HG02588 (cell line): ENCODE data around the gene BEST3.

Source experiments
- ATAC-seq: cut with Tn5 transposase; IDR thresholded peaks from one replicate; pipeline ENCODE4 v1.9.1; 2021; ENCODE audit warnings: mild to moderate bottlenecking, moderate library complexity; ENCODE audit not compliant: unreplicated experiment

The BEST3 gene

DNA sequence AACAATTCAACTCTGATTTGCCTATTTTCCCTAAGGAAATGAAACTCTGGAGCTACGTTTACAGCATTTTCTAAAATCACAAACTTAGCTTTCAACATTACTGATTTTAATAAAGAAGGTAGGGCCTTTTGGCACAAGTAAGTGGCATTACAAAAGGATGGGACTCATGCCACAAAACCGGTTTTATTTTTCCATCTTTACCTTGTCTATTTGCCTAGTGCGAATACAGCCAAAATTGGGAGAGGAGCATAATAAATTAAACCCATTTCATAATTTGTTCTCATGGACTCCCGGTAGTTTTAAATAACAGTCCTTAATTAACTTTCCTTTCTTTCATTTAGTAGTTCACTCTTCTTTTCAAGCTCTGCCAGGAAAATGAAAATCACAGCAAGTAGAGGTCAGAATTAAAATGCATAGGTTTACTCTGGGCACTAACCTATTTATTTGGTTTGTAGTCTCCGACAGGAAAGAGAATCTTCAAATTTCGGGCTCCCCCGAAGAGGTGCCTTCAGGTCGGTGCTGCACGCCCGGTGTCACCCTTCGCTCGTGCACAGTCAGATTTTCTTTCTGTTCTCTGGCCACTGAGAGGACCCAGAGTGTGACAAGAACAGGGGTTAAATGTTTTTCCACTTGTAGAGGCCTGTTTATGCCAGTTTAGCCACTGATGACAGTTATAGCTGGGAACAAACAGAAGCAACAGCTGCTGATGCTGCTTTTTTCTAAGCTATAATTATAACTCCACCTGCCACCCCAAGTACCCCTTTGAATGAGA, at the start of gene BEST3:
TSS of gene BEST3 (minus strand) at position 535 of the 772 bp plus-strand sequence. CDS start 1,505 bp downstream, outside the sequence.
- no peak for ATAC-seq

DNA sequence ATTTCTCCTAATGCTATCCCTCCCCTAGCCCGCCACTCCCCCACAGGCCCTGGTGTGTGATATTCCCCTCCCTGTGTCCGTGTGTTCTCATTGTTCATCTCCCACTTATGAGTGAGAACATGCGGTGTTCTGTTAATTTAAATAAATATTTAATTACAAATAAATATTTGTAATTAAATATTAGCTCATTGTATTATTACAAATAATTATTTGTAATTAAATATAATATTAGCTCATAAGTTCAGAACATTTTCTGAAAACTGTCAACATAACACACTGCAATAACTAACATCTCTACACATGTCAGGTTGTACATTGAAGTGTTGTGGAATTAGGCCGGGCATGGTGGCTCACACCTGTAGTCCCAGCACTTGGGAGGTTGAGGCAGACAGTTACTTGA, 45.0 kb upstream of the BEST3 start:
- ATAC-seq: no peak

DNA sequence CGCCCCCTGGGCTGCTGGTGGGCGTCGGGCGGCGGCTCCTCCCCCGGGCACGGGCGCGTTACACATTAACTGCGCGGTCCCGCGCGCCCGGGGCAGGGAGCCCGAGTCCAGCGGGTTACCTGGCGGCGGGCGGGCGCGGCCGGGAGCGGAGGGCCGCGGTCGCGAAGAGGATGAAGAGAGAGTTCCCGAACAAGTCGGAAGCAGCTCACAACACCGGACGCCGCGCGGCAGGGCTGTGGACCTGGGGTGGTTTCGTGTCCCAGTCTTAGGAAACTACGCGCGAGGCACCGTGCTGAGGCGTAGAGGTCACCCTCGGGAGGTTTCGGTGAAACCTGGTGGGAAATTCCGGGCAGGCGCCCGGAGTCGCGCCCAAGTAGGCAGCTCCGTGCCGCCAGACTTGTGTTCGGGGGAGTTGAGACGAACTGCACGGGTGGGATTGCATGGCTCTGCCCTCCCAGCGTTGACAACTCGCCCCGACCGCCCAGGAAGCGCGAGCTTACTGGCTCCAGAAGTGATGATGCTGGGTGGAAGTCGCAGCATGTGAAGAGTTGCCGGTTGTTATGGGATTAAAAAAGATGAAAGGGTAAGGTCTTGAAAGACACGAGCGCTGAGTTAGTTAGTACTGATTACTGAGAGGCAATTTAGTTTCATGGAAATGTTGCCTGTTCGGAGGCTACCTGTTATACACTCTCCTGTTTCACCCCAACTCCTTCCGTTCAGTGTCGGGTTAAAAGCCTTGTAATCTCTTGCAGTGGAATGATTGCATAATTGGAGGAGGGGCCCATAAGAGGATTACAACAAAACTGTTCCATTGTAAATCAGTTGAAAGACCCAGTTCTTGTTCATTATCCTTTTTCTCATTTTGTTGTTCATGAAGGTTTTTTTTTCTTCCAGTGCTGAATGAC, 40.4 kb upstream of the BEST3 start:
- ATAC-seq: peak; percentile 35

DNA sequence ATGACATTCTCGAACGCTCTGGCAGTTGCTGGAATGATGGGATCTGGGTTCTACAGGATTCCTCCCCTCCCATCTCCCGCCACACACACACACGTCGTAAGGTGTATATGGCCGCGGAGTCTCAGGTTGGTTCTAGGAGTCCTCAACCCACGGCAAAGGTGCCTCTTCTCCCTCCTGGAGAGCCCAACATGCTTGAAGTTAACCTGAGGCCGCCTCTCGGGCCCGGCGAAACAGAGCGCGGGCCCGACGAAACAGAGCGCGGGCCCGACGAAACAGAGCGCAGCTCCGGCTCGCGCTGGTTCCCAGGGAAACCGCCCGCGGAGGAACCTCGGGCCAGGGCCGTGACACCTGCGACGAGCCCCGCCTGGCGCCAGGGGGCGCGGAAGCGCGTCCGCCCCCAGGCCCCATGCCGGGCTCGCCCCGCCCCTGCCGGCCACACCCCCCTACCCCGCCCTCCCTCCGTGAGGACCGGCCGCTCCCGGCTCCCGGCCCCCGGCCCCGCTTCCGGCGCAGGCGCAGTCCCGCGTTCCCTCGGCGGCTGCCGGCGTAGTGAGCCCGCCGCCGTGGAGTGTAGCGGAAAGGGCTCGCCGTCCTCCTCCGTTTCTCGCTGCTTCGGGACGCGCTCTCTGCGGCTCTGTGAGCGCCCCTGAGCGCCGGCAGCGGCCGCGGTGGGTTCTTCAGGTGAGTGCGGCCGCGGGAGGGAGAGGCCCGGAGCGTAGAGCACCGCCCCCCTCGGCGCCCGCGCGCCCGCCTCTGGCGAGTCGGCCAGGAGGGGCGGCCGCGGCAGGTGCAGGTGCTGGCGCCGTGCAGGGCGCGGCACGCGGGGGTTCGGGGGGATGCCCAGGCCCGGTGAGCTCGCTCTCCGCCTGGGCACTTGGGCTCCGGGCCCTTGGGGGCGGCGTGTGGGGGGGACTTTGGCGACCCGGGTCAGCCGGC, 39.5 kb upstream of the BEST3 start, which contains the start of gene RAB3IP:
TSS of gene RAB3IP (plus strand) at position 510 of the 936 bp plus-strand sequence. CDS start 16,549 bp downstream, outside the sequence.
- ATAC-seq: peak; percentile 83

DNA sequence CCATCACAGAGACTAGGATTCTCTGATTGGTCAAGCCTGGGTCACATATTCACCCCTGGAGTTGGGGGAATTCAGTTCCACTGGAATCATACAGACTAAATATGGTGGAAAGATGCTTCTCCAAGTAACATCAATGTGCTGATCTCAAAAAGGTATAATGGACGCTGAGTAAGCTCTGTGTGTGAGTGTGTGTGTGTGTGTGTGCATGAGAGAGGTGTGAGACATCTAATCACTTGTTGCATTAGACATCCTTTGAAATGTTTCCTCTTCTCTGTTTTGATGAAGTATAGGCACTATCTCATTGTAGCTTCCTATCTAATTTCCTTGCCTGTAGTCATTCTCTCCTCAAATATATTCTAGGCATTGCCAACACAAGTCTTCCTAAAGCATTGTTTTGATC, 34.5 kb upstream of the BEST3 start:
- no peak for ATAC-seq

DNA sequence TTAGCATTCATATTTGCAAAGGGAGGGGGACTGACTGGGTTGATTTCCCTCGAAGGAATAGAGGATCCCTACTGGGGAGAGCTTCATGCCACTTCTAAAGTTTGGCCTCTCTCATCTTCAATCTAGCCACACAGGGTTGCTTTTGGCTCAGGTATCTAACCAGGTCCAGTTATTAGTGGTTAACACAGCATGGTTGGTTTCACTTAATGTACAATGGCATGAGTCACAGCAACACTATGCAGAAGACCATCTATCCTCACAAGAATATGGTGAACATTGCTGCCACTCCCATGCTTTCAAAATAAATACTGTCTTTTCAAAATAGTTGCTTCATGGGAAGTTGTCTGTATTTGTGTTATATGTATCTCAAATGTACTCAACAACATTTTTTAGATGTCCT, 33.0 kb upstream of the BEST3 start:
- no peak for ATAC-seq

DNA sequence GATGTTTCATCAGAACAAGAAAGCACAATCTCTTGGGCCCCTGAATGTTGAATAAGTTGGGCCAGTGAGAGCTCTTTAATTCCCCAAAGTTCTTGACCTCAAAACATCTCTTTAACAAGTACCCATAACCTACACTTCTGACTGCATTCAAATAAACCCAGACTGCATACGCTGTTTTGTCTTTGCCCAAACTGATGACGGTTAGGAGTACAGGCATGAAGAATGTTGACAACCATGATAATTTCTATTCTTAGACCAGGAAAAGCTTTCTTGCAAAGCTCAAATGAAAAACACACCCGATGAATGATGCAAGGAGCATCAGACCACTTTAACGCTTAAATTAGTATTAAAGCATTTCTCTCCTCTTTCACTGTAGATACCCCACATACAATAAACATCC, 27.8 kb upstream of the BEST3 start:
- no peak for ATAC-seq

DNA sequence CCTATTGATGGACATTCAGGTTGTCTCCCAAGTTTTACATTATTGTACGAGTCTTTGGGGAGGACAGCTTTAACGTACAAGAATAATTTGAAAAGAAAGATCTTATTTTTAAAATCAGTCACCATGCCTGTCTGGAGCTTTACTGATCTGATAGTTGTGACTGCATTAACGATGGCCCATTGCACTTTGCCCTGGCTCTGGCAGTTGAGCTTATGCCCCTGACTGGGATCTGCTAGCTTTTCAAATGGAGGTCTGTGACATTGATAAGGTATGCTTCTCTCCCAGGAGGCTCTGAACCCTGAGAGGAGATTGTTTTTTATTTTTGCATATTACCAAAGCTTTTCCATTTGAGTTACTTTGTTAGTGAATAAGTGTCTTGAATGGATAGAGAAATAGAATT, 21.6 kb upstream of the BEST3 start:
- ATAC-seq: no peak

DNA sequence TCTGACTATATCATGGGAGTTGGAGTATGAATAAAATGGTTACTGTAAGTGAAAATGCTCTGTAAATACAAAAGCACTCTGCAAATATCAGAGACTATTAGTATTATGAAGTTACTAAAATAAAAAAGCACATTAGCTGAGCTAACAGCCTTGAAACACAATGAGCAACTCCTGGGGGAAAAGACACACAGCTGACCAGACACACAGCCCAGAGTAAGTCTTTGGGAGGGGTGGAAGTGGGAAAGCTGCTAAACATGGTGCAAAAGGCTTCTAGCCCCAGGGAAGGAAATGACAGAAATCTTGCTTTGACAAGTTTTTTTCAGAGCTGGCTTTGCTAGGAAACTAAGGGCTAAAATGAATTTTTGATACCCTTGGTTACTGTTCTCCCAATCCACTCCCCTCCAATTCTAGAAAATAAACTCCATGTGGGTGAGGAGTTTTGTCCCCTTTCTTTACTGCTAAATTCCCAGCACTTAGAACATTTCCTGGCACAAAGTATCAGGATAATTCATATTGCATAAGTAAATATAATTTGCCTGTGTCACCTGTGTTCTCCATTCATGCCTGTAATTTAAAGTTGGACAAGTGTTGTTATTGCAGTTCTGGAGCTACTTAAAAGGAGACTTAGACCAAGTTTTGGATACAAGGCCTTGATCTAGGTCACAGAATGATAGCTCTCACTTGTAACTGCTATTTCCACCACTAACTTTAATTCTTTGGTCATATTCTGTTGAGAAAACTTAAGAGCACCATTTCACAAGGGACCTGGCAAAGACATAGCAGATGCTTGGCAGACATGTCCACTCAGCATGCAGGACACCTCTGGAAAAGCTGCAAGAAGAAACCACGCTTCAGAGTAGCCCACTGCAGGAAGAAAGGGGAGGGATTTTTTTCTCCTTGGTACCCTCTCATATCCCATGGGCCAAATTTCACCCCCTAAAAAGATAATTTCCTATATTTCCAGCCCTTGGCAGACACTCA, 20.5 kb upstream of the BEST3 start:
- ATAC-seq: no peak

DNA sequence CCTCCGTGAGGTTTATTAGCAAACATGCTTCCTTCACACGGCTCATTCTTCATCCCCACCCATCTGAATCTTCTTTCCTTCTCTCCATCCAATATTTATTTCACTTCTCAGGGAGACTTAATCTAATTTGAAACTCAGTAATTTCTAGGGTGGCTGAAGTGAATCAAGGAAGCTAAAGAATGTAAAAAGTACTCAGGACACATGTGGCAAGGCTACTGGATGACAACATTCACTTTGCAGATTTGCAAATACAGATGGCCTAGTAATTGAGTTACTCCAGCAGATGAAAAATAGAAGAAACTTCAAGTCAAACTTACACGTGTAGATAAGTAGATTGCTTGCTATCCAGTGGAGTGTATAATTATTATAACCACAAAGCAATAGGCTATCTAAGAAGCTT, 15.4 kb upstream of the BEST3 start:
- no peak for ATAC-seq

DNA sequence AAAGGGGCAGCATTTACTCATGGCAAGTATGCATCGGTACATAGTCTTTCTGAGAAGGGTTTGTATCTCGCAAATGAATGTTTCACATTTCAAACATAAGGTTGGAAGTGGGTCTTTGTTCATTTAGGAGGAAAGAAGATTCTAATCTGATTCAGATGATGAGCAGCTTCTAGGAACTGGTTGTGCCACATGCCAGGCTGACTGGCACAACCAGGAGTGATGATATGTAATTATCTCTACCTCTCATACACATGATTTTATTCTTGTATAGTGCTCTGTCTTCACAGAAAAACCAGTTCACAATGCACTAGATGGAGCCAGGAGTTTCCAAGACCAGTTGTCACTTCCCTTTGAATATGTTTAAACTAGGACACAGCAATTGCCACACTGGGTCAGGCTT, 13.7 kb upstream of the BEST3 start:
- no peak for ATAC-seq

DNA sequence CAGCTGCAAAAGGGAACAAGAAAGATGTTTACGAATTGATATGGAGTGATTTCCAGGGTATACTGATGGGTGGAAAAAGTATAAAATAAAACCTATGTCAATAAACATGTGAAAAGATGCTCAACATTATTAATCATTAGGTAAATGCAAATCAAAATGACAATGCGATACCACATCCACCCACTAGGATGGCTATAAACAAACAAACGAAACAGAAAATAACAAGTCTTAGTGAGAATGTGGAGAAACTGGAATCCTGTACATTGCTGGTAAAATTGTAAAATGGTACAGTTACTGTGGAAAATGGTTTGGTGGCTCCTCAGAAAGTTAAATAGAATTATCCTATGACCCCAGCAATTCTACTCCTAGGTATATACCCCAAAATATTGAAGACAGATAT, 9.5 kb upstream of the BEST3 start:
- no peak for ATAC-seq

DNA sequence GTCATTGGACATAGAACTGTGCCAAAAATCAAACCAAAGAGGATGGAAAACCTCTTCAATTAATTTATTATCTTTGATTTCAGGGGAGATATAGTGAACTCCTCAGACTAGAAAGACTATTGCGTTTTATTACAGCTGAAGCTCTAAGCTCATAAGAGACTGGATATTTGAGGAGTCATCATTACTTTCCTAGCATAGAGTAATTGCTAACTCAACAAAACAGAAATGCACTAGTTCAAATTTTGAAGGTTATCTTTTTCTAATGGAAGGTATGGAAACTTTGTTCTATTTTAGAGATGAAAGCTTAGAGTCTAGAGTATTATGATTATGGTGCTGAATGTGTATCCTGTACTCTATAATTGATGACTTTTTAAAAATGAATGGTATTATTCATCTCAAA, 5.3 kb upstream of the BEST3 start:
- ATAC-seq: no peak

DNA sequence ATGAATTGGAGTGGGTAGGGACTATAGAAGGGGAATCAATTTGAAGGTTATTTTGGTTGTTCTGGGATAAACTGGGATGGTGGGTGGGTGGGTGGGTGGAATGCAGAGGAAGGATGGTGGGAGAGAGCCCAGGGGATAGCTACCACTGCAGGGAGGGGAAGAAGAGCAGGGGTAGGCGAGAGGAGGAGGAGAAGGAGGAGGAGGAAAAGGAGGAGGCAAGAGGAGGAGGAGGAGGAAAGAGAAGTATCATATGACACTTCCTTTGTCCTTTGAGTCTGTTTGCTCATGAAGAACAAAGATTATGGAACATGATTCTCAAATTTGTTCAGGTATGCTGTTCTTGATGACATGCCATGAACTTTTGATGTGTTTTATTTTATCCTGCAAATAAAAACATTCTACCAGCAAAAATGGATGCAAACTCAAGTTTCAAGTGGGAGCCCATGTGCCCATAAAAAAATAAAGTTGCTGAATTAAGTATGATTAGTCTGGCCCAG, 4.1 kb upstream of the BEST3 start:
- ATAC-seq: no peak

DNA sequence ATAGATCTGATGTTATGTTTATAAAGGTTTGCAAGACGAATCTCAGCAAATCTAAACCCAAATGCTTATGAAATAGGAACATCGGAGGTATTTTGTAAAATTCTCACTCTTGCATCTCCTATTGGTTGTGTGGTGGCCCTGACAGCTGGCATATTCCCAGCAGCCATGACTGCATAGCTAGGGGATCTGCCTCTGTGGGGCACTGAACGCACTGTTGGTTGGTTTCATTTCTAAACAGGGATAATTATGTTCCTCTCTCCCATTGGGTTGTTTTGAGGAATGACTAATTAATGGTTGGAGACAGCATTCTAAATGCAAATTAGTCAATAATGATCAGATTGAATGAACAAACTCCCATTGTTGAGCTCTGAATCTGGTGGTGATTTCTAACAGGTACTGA, 2.7 kb upstream of the BEST3 start:
- no peak for ATAC-seq

DNA sequence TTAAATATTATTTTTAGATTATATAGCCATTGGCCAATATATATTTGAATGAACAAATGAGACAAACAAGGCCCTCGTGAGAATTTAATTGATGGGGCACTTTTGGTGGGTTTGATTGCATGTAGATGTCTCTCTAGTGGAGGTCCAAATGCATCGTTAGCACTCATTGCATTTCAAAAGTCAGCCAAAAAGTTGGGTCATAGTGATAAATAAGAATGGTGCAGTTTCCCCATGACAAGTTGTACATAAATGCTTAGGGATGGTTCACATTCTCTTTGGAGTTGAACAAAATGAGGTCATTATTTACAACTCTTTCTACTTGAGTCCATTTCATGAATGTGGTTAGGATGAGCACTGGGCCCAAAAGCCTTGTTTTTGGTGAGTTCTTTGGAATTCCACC, 1.0 kb downstream of the BEST3 start:
- no peak for ATAC-seq

DNA sequence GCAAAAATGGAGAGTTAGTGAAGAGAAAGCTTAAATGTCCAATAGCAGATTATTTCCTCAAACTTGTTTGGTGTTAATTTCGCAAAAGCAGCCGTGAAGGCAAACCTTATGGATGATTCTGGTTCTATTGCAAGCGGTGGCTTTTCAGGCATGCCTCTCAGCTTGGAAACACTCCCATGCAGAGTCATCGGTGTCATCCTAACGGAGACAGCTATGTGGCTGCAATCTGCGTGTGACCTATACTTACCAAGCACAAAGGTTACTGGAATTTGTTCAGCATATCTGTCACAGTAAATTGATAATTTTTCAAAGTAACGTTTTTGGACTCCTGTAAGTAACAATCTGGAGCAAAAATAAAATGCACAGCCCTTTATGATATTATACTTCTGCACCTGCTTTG, 5.0 kb downstream of the BEST3 start:
- no peak for ATAC-seq

DNA sequence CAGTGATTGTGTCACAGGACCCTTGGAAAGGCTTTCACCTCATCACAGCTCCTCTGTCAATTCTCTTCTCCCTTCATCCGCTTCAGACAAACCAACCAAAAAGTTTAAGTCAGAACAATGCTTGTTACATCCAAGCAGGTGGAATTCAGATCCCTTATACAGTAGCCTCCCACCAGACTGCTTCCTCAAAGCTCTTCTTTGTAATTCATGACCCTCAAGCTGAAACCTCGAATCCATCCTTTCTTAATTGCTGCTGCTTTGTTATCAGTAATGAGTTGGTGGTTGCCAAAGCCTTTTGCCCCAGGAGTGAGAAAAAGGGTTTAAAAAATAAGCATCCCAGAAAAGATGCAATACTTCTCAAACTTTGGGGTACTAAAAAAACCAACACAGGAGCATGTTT, 9.5 kb downstream of the BEST3 start:
- no peak for ATAC-seq
